Endothelial cell of umbilical vein (primary cell): ENCODE measurements around the gene C4orf50. TPM values are rescaled to one million over a fixed set of nuclear protein-coding genes. Genes with fewer than 3 reads are reported as not detected.

Source experiments
- BruUV-seq: library from RNA; stranded (reverse); fragments of 400-500 nt; replicated peaks from 2 replicates; lab custom pipeline; 2021; lab: Mats Ljungman, UMichigan
- CTCF ChIA-PET: fragments of 300-600, 350-600 bp; sonication (Branson Sonifier 250); formaldehyde crosslinking; loops from one replicate; lab custom pipeline; 2021; ENCODE audit warnings: antibody characterized with exemption, inconsistent platforms; lab: Charles Lee
- POLR2A ChIA-PET: fragments of 300-600, 350-600 bp; sonication (Branson Sonifier 250); formaldehyde crosslinking; loops from one replicate; lab custom pipeline; 2021; ENCODE audit warnings: antibody characterized with exemption, inconsistent platforms; lab: Charles Lee
- DNase-seq: peaks from one replicate; pipeline ENCODE4 v3.0.0-alpha.2; 2011; ENCODE audit warnings: low read depth, low spot score
- FAIRE-seq: peaks from 2 replicates; lab custom pipeline; 2011; peaks lifted over from hg19 to GRCh38; lab: Jason Lieb, UNC
- H2AFZ ChIP-seq: 2 replicates; pipeline ENCODE4 v1.6.0; 2012; ENCODE audit warnings: low read depth, low read length, control low read depth, inconsistent platforms
- H3K27ac ChIP-seq: 2 replicates; pipeline ENCODE4 v1.5.1; 2011; ENCODE audit warnings: low read depth, mild to moderate bottlenecking, control low read depth, low read length, moderate library complexity; ENCODE audit not compliant: insufficient read depth
- H3K27me3 ChIP-seq, 2 experiments: 2 replicates each; pipeline versions ENCODE4 v1.6.0 to v1.6.1; 2011; ENCODE audit warnings: low read length in 2 of 2, mixed read lengths in 1 of 2; ENCODE audit not compliant: control insufficient read depth in 2 of 2, insufficient read depth in 2 of 2
- H3K36me3 ChIP-seq, 2 experiments: 2 replicates in 1 of 2; 3 replicates in 1 of 2; pipeline ENCODE4 v1.5.1; 2011; ENCODE audit warnings: low read length in 2 of 2, mild to moderate bottlenecking in 1 of 2, moderate library complexity in 1 of 2; ENCODE audit not compliant: control insufficient read depth in 2 of 2, insufficient read depth in 2 of 2; ENCODE audit errors: extremely low read depth in 1 of 2
- H3K4me1 ChIP-seq: 3 replicates; pipeline ENCODE4 v1.5.1; 2011; ENCODE audit warnings: mild to moderate bottlenecking, low read length; ENCODE audit not compliant: control insufficient read depth, insufficient read depth; ENCODE audit errors: extremely low read depth
- H3K4me2 ChIP-seq: 2 replicates; pipeline ENCODE4 v1.6.1; 2011; ENCODE audit warnings: low read length, control low read depth, mixed read lengths; ENCODE audit not compliant: insufficient read depth
- H3K4me3 ChIP-seq, 3 experiments: fragments of 200-600 bp in 1 of 3; sonication (generic), shearing (Covaris generic) in 1 of 3; replicated peaks in 1 of 3; 2 replicates each; pipeline ENCODE4 v1.5.1; 2011 to 2016; ENCODE audit warnings: control low read depth in 3 of 3, low read length in 3 of 3, mild to moderate bottlenecking in 2 of 3, inconsistent platforms in 1 of 3, low read depth in 1 of 3, moderate library complexity in 1 of 3; ENCODE audit not compliant: insufficient read depth in 1 of 3
- H3K79me2 ChIP-seq: 2 replicates; pipeline ENCODE4 v1.6.0; 2012; ENCODE audit warnings: low read length, inconsistent platforms; ENCODE audit not compliant: control insufficient read depth, insufficient read depth
- H3K9ac ChIP-seq: replicated peaks from 2 replicates; pipeline ENCODE3; 2011; ENCODE audit warnings: low read length, control low read depth; ENCODE audit not compliant: insufficient read depth; ENCODE audit errors: extremely low read depth
- H3K9me1 ChIP-seq: replicated peaks from 3 replicates; pipeline ENCODE4 v1.6.0; 2011; ENCODE audit warnings: mild to moderate bottlenecking, low read length; ENCODE audit not compliant: control insufficient read depth, insufficient read depth; ENCODE audit errors: extremely low read depth
- H3K9me3 ChIP-seq: replicated peaks from 2 replicates; pipeline ENCODE4 v1.5.1; 2012; ENCODE audit warnings: low read length, inconsistent platforms; ENCODE audit not compliant: control insufficient read depth, insufficient read depth
- H4K20me1 ChIP-seq: replicated peaks from 2 replicates; pipeline ENCODE3; 2011; ENCODE audit warnings: mild to moderate bottlenecking, low read length; ENCODE audit not compliant: control insufficient read depth, insufficient read depth; ENCODE audit errors: extremely low read depth
- EZH2 ChIP-seq: IDR thresholded peaks from 2 replicates; pipeline ENCODE4 v1.6.1; 2012; ENCODE audit warnings: borderline replicate concordance, low read depth, mild to moderate bottlenecking, moderate library complexity, low read length, inconsistent platforms; ENCODE audit not compliant: severe bottlenecking
- FOS ChIP-seq: IDR thresholded peaks from 2 replicates; pipeline ENCODE4 v1.6.1; 2011; ENCODE audit warnings: mild to moderate bottlenecking, low read length, moderate library complexity, borderline replicate concordance; ENCODE audit not compliant: insufficient read depth
- GATA2 ChIP-seq: IDR thresholded peaks from 2 replicates; pipeline ENCODE4 v1.7.0; 2011; ENCODE audit warnings: low read depth, mild to moderate bottlenecking, moderate library complexity, mixed read lengths, low read length; ENCODE audit not compliant: insufficient read length, insufficient read depth
- JUN ChIP-seq: IDR thresholded peaks from 2 replicates; pipeline ENCODE4 v1.6.1; 2011; ENCODE audit warnings: borderline replicate concordance, low read depth; ENCODE audit not compliant: insufficient read length, insufficient read depth
- MYC ChIP-seq: IDR thresholded peaks from one replicate; pipeline ENCODE4 v1.6.1; 2011; ENCODE audit warnings: mild to moderate bottlenecking, low read depth, low read length
- POLR2A ChIP-seq: IDR thresholded peaks from 2 replicates; pipeline ENCODE4 v1.6.1; 2012; ENCODE audit warnings: low read depth, mild to moderate bottlenecking, control low read depth, low read length
- POLR2AphosphoS5 ChIP-seq: IDR thresholded peaks from 2 replicates; pipeline ENCODE4 v1.6.1; 2012; ENCODE audit warnings: low read depth, mild to moderate bottlenecking, control low read depth, low read length, moderate library complexity; ENCODE audit not compliant: insufficient read depth
- dilution Hi-C: fragments of 300-500 bp; cut with MboI; formaldehyde crosslinking; loops from one replicate; pipeline ENCODE4 v1.15.0; 2019; ENCODE audit warnings: low sequenced_read_pairs; ENCODE audit not compliant: extremely low pct_ligation_motif_present
- intact Hi-C: fragments of 100-400 bp; cut with micrococcal nuclease; formaldehyde crosslinking; loops from one replicate; pipeline ENCODE4 v1.10.0; 2022
- polyA plus RNA-seq, 4 experiments: library from polyadenylated mRNA; depleted of rRNA in 3 of 4; stranded (reverse) in 3 of 4; unstranded in 1 of 4; fragments of >200 nt; gene quantifications; 2 replicates each; pipeline versions ENCODE4 v1.2.1 to v1.2.3, GENCODE V29; 2011 to 2012; ENCODE audit warnings: missing spikeins in 1 of 4
- total RNA-seq: library from RNA; stranded (reverse); gene quantifications from 2 replicates; pipeline ENCODE4 v1.2.3, GENCODE V29; 2021
- TF ChIP-seq, protein P1 (sequence below): IDR thresholded peaks from 2 replicates; pipeline ENCODE4 v1.6.1; 2011; ENCODE audit not compliant: insufficient read depth, insufficient read length
- TF ChIP-seq, protein P2 (sequence below), 2 donors: IDR thresholded peaks; 1 replicate in 1 of 2; 2 replicates in 1 of 2; pipeline ENCODE4 v1.5.1; 2011; ENCODE audit warnings: low read length in 2 of 2, mild to moderate bottlenecking in 2 of 2, moderate library complexity in 2 of 2, control low read depth in 1 of 2, inconsistent platforms in 1 of 2, low read depth in 1 of 2; ENCODE audit not compliant: insufficient read depth in 1 of 2; ENCODE audit errors: extremely low read depth in 1 of 2

Gene C4orf50
- total and polyA plus RNA-seq, 2 donors (not counting 3 experiments of a cell fraction or from before 2014, with no cell fraction given): not detected

DNA sequence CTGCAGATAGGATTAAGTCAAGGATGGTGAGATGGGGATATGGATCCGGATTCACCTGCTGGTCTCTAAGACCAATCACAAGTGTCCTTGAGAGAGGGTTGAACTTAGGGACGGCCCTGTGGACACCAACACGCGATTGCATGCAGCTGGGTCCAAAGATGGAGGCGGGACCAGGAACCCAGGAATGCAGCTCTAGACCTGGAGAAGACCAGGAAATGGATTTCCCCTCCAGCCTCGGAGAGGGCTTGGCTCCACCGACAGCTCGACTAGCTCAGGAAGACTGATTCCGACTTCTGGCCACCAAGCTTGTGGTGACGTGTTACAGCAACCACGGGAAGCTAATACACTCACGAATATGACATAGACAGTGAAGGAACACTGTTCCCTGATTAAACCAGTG, 4.7 kb downstream of the C4orf50 start:
- H4K20me1 ChIP-seq: no peaks in the 10 kb centered on the region
- BruUV-seq: no TSS peak
- no peaks in the 10 kb centered on the region for H3K36me3 ChIP-seq
- H3K4me1 ChIP-seq: no peaks in the 10 kb centered on the region
- ChIA-PET POLR2A (no interaction called here), CTCF (interaction anchor here (0.5 kb wide), 1 partner anchor 95 kb away, joined by 4 read pairs; no protein-coding TSS in a partner anchor)
- intact Hi-C loops: no loop called here
- H3K4me2 ChIP-seq: no peak overlapping the region
- H3K4me3 ChIP-seq: no peak overlapping the region
- H3K9me3 ChIP-seq: no peaks in the 10 kb centered on the region
- no peaks in the 10 kb centered on the region for H3K9me1 ChIP-seq
- dilution Hi-C loops: no loop called here
- DNase-seq: no peak
- no peaks in the 10 kb centered on the region for H3K79me2 ChIP-seq
- no peaks in the 10 kb centered on the region for H3K27me3 ChIP-seq
- no peak overlapping the region for H3K9ac ChIP-seq
- no peak overlapping the region for H3K27ac ChIP-seq
- H2AFZ ChIP-seq: no peak overlapping the region
- no peak for TF ChIP-seq POLR2AphosphoS5
- no peak for TF ChIP-seq FOS
- TF ChIP-seq EZH2: no peak
- TF ChIP-seq, protein P1, sequence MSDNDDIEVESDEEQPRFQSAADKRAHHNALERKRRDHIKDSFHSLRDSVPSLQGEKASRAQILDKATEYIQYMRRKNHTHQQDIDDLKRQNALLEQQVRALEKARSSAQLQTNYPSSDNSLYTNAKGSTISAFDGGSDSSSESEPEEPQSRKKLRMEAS: no peak
- no peak for TF ChIP-seq MYC
- no peak for TF ChIP-seq JUN
- no peak for TF ChIP-seq GATA2
- FAIRE-seq: no peak

GRCh38 chr4:6012200-6012599, 6.0 kb downstream of the C4orf50 start:
- intact Hi-C loops (no loop called here), dilution Hi-C loops (no loop called here)
- Histone ChIP-seq H3K4me3 (no peak overlapping the region), H3K9ac (no peak overlapping the region), H3K27ac (no peak overlapping the region), H2AFZ (no peak overlapping the region), H3K9me3 (no peaks in the 10 kb centered on the region), H3K36me3 (no peaks in the 10 kb centered on the region), H3K27me3 (no peaks in the 10 kb centered on the region), H3K79me2 (no peaks in the 10 kb centered on the region), H4K20me1 (no peaks in the 10 kb centered on the region), H3K4me1 (no peaks in the 10 kb centered on the region), H3K9me1 (no peaks in the 10 kb centered on the region), H3K4me2 (no peak overlapping the region)
- DNase-seq (no peak), FAIRE-seq (no peak)
- no TSS peak for BruUV-seq
- TF ChIP-seq POLR2A (no peak), JUN (no peak), GATA2 (no peak), FOS (no peak), EZH2 (no peak), MYC (no peak), POLR2AphosphoS5 (no peak)
- TF ChIP-seq, protein P1: no peak
- TF ChIP-seq, protein P2, sequence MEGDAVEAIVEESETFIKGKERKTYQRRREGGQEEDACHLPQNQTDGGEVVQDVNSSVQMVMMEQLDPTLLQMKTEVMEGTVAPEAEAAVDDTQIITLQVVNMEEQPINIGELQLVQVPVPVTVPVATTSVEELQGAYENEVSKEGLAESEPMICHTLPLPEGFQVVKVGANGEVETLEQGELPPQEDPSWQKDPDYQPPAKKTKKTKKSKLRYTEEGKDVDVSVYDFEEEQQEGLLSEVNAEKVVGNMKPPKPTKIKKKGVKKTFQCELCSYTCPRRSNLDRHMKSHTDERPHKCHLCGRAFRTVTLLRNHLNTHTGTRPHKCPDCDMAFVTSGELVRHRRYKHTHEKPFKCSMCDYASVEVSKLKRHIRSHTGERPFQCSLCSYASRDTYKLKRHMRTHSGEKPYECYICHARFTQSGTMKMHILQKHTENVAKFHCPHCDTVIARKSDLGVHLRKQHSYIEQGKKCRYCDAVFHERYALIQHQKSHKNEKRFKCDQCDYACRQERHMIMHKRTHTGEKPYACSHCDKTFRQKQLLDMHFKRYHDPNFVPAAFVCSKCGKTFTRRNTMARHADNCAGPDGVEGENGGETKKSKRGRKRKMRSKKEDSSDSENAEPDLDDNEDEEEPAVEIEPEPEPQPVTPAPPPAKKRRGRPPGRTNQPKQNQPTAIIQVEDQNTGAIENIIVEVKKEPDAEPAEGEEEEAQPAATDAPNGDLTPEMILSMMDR (IDR thresholded peaks at IDR 0.05; ENCODE audit: extremely low read depth in 1 of 2, insufficient read depth in 1 of 2, low read depth in 1 of 2, low read length in 2 of 2): no peak
- POLR2A ChIA-PET: no interaction called here
- CTCF ChIA-PET: interaction anchor here (0.6 to 1.4 kb wide), 2 partner anchors 9 to 239 kb away, joined by 3 read pairs; no protein-coding TSS in a partner anchor
